HCT116 (cell line): Measurements from ENCODE around the gene SPTBN1.

ENCODE experiments used
- CTCF ChIP-seq, 3 experiments: fragments of 200-600 bp in 1 of 3; sonication (generic) in 1 of 3; IDR thresholded peaks in 2 of 3; conservative IDR thresholded peaks in 1 of 3; 2 replicates each; pipeline ENCODE4 v1.5.1; 2012 to 2017; ENCODE audit warnings: low read depth in 2 of 3, low read length in 2 of 3, antibody characterized with exemption in 1 of 3, borderline replicate concordance in 1 of 3, control low read depth in 1 of 3, mild to moderate bottlenecking in 1 of 3, mixed read lengths in 1 of 3, mixed run types in 1 of 3, moderate library complexity in 1 of 3; ENCODE audit not compliant: insufficient read depth in 1 of 3
- ELF1 ChIP-seq: IDR thresholded peaks from 2 replicates; pipeline ENCODE4 v1.6.1; 2012; ENCODE audit warnings: low read depth, borderline replicate concordance
- EZH2 ChIP-seq: fragments of 200-600 bp; sonication (generic); IDR thresholded peaks from 2 replicates; pipeline ENCODE4 v1.6.1; 2017; ENCODE audit warnings: antibody characterized with exemption, mixed run types
- JUND ChIP-seq: IDR thresholded peaks from 2 replicates; pipeline ENCODE4 v1.6.1; 2012
- POLR2A ChIP-seq: IDR thresholded peaks from 2 replicates; pipeline ENCODE4 v1.7.0; 2011; ENCODE audit warnings: borderline replicate concordance; ENCODE audit not compliant: insufficient read depth, insufficient read length; ENCODE audit errors: extremely low read depth
- POLR2AphosphoS5 ChIP-seq: IDR thresholded peaks from 2 replicates; pipeline ENCODE4 v1.6.1; 2011; ENCODE audit warnings: mild to moderate bottlenecking, low read depth, low read length, moderate library complexity
- SP1 ChIP-seq: IDR thresholded peaks from 2 replicates; pipeline ENCODE4 v1.6.1; 2012; ENCODE audit warnings: low read depth
- SRF ChIP-seq: IDR thresholded peaks from 2 replicates; pipeline ENCODE4 v1.6.1; 2012; ENCODE audit warnings: low read depth
- ZFX ChIP-seq: fragments of 450-650 bp; IDR thresholded peaks from 2 replicates; pipeline ENCODE4 v1.6.1; 2017
- ZNF274 ChIP-seq: fragments of 200-500 bp; sonication (Bioruptor generic); IDR thresholded peaks from 2 replicates; pipeline ENCODE4 v1.6.1; 2014; ENCODE audit warnings: mild to moderate bottlenecking, low read depth, low read length, inconsistent platforms
- TF ChIP-seq, protein P1 (sequence below): IDR thresholded peaks from 2 replicates; pipeline ENCODE4 v1.6.1; 2012
- TF ChIP-seq, protein P2 (sequence below): IDR thresholded peaks from 2 replicates; pipeline ENCODE4 v1.6.1; 2012; ENCODE audit warnings: low read depth

- TF ChIP-seq EZH2 (no peak), CTCF (IDR thresholded peaks at IDR 0.05 in 2 of 3, conservative IDR thresholded peaks at IDR 0.05 in 1 of 3; ENCODE audit: borderline replicate concordance in 1 of 3, insufficient read depth in 1 of 3, low read depth in 2 of 3, low read length in 2 of 3) (no peak), SRF (no peak), POLR2AphosphoS5 (no peak), POLR2A (no peak), ZFX (no peak), JUND (no peak), ELF1 (no peak), ZNF274 (no peak), SP1 (no peak)
- TF ChIP-seq, protein P1, sequence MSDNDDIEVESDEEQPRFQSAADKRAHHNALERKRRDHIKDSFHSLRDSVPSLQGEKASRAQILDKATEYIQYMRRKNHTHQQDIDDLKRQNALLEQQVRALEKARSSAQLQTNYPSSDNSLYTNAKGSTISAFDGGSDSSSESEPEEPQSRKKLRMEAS, result no peak
- TF ChIP-seq, protein P2, sequence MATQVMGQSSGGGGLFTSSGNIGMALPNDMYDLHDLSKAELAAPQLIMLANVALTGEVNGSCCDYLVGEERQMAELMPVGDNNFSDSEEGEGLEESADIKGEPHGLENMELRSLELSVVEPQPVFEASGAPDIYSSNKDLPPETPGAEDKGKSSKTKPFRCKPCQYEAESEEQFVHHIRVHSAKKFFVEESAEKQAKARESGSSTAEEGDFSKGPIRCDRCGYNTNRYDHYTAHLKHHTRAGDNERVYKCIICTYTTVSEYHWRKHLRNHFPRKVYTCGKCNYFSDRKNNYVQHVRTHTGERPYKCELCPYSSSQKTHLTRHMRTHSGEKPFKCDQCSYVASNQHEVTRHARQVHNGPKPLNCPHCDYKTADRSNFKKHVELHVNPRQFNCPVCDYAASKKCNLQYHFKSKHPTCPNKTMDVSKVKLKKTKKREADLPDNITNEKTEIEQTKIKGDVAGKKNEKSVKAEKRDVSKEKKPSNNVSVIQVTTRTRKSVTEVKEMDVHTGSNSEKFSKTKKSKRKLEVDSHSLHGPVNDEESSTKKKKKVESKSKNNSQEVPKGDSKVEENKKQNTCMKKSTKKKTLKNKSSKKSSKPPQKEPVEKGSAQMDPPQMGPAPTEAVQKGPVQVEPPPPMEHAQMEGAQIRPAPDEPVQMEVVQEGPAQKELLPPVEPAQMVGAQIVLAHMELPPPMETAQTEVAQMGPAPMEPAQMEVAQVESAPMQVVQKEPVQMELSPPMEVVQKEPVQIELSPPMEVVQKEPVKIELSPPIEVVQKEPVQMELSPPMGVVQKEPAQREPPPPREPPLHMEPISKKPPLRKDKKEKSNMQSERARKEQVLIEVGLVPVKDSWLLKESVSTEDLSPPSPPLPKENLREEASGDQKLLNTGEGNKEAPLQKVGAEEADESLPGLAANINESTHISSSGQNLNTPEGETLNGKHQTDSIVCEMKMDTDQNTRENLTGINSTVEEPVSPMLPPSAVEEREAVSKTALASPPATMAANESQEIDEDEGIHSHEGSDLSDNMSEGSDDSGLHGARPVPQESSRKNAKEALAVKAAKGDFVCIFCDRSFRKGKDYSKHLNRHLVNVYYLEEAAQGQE, result no peak
Observed at GRCh38 chr2:54536720-54537119, 80.6 kb downstream of the SPTBN1 start.
